ENCODE data around the gene PLEKHA1.

- TF ChIP-seq CTCF (IDR thresholded peaks at IDR 0.05) (no peak), POLR2A (IDR thresholded peaks at IDR 0.05) (no peak)
Observed at GRCh38 chr10:122388287-122388997, 13.9 kb downstream of the PLEKHA1 start.

Measured in prostate gland (tissue), 2 donors.